ENCODE measurements around the gene FOCAD.

DNA sequence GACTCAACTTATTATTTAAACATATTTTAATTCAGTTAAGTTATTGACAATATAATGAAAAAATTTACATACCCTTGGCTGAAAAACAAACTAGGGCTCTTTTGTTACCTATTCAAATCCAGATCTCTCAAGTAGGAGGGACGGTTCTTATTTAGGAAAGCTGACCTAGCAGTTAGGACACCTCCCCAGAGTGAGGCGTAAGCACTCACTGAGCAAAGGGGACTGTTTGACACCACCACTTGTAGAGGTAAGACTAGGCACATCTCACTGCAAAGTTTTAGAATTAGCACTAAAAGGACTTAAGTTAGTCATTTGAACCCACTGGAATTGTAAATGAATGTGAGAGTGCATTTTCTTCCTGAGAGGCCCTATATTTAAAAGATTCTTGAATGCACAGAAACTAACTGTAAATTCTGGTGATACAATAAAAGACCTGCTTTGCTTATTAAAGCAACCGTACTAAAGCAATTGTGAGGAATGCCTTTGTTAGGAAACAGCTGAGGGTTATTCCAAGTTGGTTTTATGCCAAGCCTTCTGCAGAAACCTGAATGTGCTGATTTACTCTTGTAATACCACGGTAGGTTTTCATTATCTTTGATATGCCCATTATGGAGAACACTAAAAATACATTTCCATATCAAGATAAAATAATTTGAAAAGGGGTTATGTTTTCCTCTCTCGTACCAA, 331.2 kb downstream of the FOCAD start:
- TF ChIP-seq CTCF (IDR thresholded peaks at IDR 0.05): no peak
- TF ChIP-seq EP300 (IDR thresholded peaks at IDR 0.05): no peak
